Hepatocyte (in vitro differentiated cells): Measurements from ENCODE around the gene CSTPP1. TPM values are rescaled to one million over a fixed set of nuclear protein-coding genes. Genes with fewer than 3 reads are reported as not detected.

Experiments
- DNase-seq: peaks from one replicate; pipeline ENCODE4 v3.0.0-alpha.2; 2016; ENCODE audit warnings: low spot score
- H2AFZ ChIP-seq: fragments of 200-600 bp; sonication (generic); 2 replicates; pipeline ENCODE4 v1.6.0; 2016; ENCODE audit warnings: antibody characterized with exemption, mild to moderate bottlenecking
- H3K27ac ChIP-seq: fragments of 200-600 bp; sonication (generic); 2 replicates; pipeline ENCODE4 v1.5.1; 2016; ENCODE audit warnings: mild to moderate bottlenecking
- H3K27me3 ChIP-seq: fragments of 200-600 bp; sonication (generic); 2 replicates; pipeline ENCODE4 v1.6.1; 2016
- H3K36me3 ChIP-seq: fragments of 200-600 bp; sonication (generic); replicated peaks from 2 replicates; pipeline ENCODE4 v1.5.1; 2016; ENCODE audit warnings: low read depth; ENCODE audit not compliant: insufficient read depth
- H3K4me1 ChIP-seq: fragments of 200-600 bp; sonication (generic); 2 replicates; pipeline ENCODE4 v1.5.1; 2016; ENCODE audit warnings: mild to moderate bottlenecking, moderate library complexity; ENCODE audit not compliant: insufficient read depth
- H3K4me2 ChIP-seq: fragments of 200-600 bp; sonication (generic); 2 replicates; pipeline ENCODE4 v1.6.0; 2016
- H3K4me3 ChIP-seq: fragments of 200-600 bp; sonication (generic); 2 replicates; pipeline ENCODE4 v1.5.1; 2016; ENCODE audit warnings: mild to moderate bottlenecking
- H3K79me2 ChIP-seq: fragments of 200-600 bp; sonication (generic); 2 replicates; pipeline ENCODE4 v1.6.0; 2017; ENCODE audit warnings: mild to moderate bottlenecking
- H3K9me2 ChIP-seq: fragments of 200-600 bp; sonication (generic); replicated peaks from 2 replicates; pipeline ENCODE4 v1.6.0; 2017; ENCODE audit warnings: mild to moderate bottlenecking; ENCODE audit not compliant: insufficient read depth
- H3K9me3 ChIP-seq: fragments of 200-600 bp; sonication (generic); 2 replicates; pipeline ENCODE4 v1.5.1; 2016; ENCODE audit warnings: low read depth, mild to moderate bottlenecking
- H4K20me1 ChIP-seq: fragments of 200-600 bp; sonication (generic); 2 replicates; pipeline ENCODE4 v1.6.0; 2016; ENCODE audit warnings: mild to moderate bottlenecking; ENCODE audit not compliant: insufficient read depth, poor library complexity, severe bottlenecking
- EZH2 ChIP-seq: fragments of 200-600 bp; sonication (generic); IDR thresholded peaks from 2 replicates; pipeline ENCODE4 v1.6.1; 2016; ENCODE audit warnings: antibody characterized with exemption, mild to moderate bottlenecking, borderline replicate concordance
- EZH2phosphoT487 ChIP-seq: fragments of 200-600 bp; sonication (generic); IDR thresholded peaks from one replicate; pipeline ENCODE4 v1.6.1; 2018; ENCODE audit warnings: antibody characterized with exemption, mild to moderate bottlenecking, low read depth, moderate library complexity; ENCODE audit not compliant: unreplicated experiment, severe bottlenecking
- WGBS: methylation state at CpG from one replicate; pipeline ENCODE4 v1.1.6; 2016; ENCODE audit warnings: low lambda C conversion rate; ENCODE audit errors: missing lambda C conversion rate; 5-methylcytosine and 5-hydroxymethylcytosine counted together
- polyA plus RNA-seq: library from polyadenylated mRNA; unstranded; fragments of >200 nt; fragmentation: Nextera tagmentation; extraction: Ambion mirVana; gene quantifications from 2 replicates; pipeline ENCODE4 v1.2.1, GENCODE V29; 2016
- total RNA-seq: library from RNA; depleted of rRNA; stranded (reverse); fragments of >200 nt; gene quantifications from 2 replicates; pipeline ENCODE4 v1.2.3, GENCODE V29; 2014
- TF ChIP-seq, protein P1 (sequence below): fragments of 200-600 bp; sonication (generic); IDR thresholded peaks from 2 replicates; pipeline ENCODE4 v1.5.1; 2016; ENCODE audit warnings: antibody characterized with exemption, mild to moderate bottlenecking; ENCODE audit not compliant: poor library complexity

CSTPP1 gene
- total and polyA plus RNA-seq, 2 experiments from 2014 or later, result 23.0 to 44.3 TPM

GRCh38 chr11:47182380-47182779, 245.8 kb downstream of the CSTPP1 start:
- Histone ChIP-seq H3K4me1 (peaks cover 33% of the 10 kb centered on the region), H3K9me2 (no peaks in the 10 kb centered on the region)

GRCh38 chr11:47183031-47183856, 246.7 kb downstream of the CSTPP1 start:
- 89% methylated on average over 20 of the region's 25 CpGs for WGBS
- H2AFZ ChIP-seq, result no peak overlapping the region
- TF ChIP-seq EZH2, result no peak

More at GRCh38 chr11:47182380-47182779, 245.8 kb downstream of the CSTPP1 start:
- no peak overlapping the region for H2AFZ ChIP-seq
- no peak overlapping the region for H3K4me2 ChIP-seq
- H3K79me2 ChIP-seq, result peaks cover 56% of the 10 kb centered on the region
- 98% methylated on average over 17 of the region's 17 CpGs for WGBS
- no peak for DNase-seq
- no peaks in the 10 kb centered on the region for H4K20me1 ChIP-seq
- no peaks in the 10 kb centered on the region for H3K27me3 ChIP-seq
- no peaks in the 10 kb centered on the region for H3K36me3 ChIP-seq
- H3K4me3 ChIP-seq, result no peak overlapping the region
- TF ChIP-seq EZH2phosphoT487 (no peak), EZH2 (no peak)
- TF ChIP-seq, protein P1, sequence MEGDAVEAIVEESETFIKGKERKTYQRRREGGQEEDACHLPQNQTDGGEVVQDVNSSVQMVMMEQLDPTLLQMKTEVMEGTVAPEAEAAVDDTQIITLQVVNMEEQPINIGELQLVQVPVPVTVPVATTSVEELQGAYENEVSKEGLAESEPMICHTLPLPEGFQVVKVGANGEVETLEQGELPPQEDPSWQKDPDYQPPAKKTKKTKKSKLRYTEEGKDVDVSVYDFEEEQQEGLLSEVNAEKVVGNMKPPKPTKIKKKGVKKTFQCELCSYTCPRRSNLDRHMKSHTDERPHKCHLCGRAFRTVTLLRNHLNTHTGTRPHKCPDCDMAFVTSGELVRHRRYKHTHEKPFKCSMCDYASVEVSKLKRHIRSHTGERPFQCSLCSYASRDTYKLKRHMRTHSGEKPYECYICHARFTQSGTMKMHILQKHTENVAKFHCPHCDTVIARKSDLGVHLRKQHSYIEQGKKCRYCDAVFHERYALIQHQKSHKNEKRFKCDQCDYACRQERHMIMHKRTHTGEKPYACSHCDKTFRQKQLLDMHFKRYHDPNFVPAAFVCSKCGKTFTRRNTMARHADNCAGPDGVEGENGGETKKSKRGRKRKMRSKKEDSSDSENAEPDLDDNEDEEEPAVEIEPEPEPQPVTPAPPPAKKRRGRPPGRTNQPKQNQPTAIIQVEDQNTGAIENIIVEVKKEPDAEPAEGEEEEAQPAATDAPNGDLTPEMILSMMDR, result no peak
- no peaks in the 10 kb centered on the region for H3K9me3 ChIP-seq
- no peak overlapping the region for H3K27ac ChIP-seq

GRCh38 chr11:47183969-47184368, 247.4 kb downstream of the CSTPP1 start:
- Histone ChIP-seq H3K9me2 (no peaks in the 10 kb centered on the region), H3K9me3 (no peaks in the 10 kb centered on the region), H3K27ac (peak overlapping the region; percentile 99), H3K27me3 (no peaks in the 10 kb centered on the region), H4K20me1 (no peaks in the 10 kb centered on the region), H3K4me1 (peaks cover 41% of the 10 kb centered on the region), H3K79me2 (peaks cover 56% of the 10 kb centered on the region), H3K4me2 (peak overlapping the region; percentile 96), H3K36me3 (no peaks in the 10 kb centered on the region), H2AFZ (no peak overlapping the region), H3K4me3 (no peak overlapping the region)
- TF ChIP-seq, protein P1, result no peak
- TF ChIP-seq EZH2 (no peak), EZH2phosphoT487 (no peak)
- 89% methylated on average over 6 of the region's 7 CpGs for WGBS
- DNase-seq, result no peak

More at GRCh38 chr11:47183031-47183856, 246.7 kb downstream of the CSTPP1 start:
- H3K79me2 ChIP-seq, result peaks cover 56% of the 10 kb centered on the region
- no peak for DNase-seq
- no peaks in the 10 kb centered on the region for H4K20me1 ChIP-seq
- H3K4me3 ChIP-seq, result no peak overlapping the region
- H3K27ac ChIP-seq, result peak overlapping the region; percentile 12
- H3K9me2 ChIP-seq, result no peaks in the 10 kb centered on the region
- no peaks in the 10 kb centered on the region for H3K27me3 ChIP-seq
- H3K4me2 ChIP-seq, result peak overlapping the region; percentile 96
- H3K36me3 ChIP-seq, result no peaks in the 10 kb centered on the region
- peaks cover 34% of the 10 kb centered on the region for H3K4me1 ChIP-seq
- H3K9me3 ChIP-seq, result no peaks in the 10 kb centered on the region

GRCh38 chr11:47184711-47185304, 248.2 kb downstream of the CSTPP1 start:
- peaks cover 54% of the 10 kb centered on the region for H3K79me2 ChIP-seq
- 14% methylated on average over 11 of the region's 13 CpGs for WGBS
- H3K9me2 ChIP-seq, result no peaks in the 10 kb centered on the region
- peak; percentile 70 for DNase-seq
- H3K27ac ChIP-seq, result peak overlapping the region; percentile 99
- peak overlapping the region; percentile 96 for H2AFZ ChIP-seq
- no peaks in the 10 kb centered on the region for H4K20me1 ChIP-seq
- H3K36me3 ChIP-seq, result no peaks in the 10 kb centered on the region
- H3K27me3 ChIP-seq, result no peaks in the 10 kb centered on the region
- H3K4me2 ChIP-seq, result peak overlapping the region; percentile 96
- TF ChIP-seq EZH2 (no peak), EZH2phosphoT487 (no peak)
- TF ChIP-seq, protein P1, result no peak
- H3K4me1 ChIP-seq, result peaks cover 43% of the 10 kb centered on the region
- H3K9me3 ChIP-seq, result no peaks in the 10 kb centered on the region
- peak overlapping the region; percentile 97 for H3K4me3 ChIP-seq
